Measurements from ENCODE around the gene HUNK. TPM values are rescaled to one million over a fixed set of nuclear protein-coding genes. Genes with fewer than 3 reads are reported as not detected.
"Not testable (repeated sequence)": the region's sequence is repeated elsewhere in the genome, so short reads cannot be mapped to it uniquely, and the experiment has no call there.

The HUNK gene
- total RNA-seq, 4 donors from 2014 or later = 4.8 to 5.9 (median 5.6) TPM

DNA sequence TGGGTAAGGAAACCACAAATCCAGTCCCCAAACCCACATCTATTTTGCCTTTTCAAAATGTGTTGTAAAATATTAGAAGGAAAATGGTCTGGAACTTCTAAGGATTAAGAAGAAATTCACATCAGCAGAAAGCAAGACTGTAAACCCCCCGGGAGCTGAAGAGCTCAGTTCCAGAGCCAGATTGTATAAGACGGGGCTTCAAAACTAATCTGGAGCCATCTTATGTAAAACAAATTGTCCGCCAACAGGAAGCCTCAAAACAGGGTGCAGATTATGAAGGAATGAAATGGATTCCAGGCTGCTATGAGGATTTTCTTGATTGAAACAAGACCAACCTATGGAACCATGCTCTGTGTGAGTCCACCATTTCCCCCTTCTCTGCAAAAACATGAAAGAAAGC lies 25.1 kb upstream of the HUNK start:
- DNase-seq (ENCODE audit: low spot score in 2 of 2) = no peak
- no peaks in the 10 kb centered on the region for H3K36me3 ChIP-seq
- no peaks in the 10 kb centered on the region for H3K27me3 ChIP-seq
- no peaks in the 10 kb centered on the region for H3K4me1 ChIP-seq
- no peaks in the 10 kb centered on the region for H3K9me3 ChIP-seq
- TF ChIP-seq EP300 (IDR thresholded peaks at IDR 0.05) = no peak
- 77% methylated on average over 3 of the region's 3 CpGs for WGBS
- no peak overlapping the region for H3K27ac ChIP-seq
- H3K4me3 ChIP-seq = no peak overlapping the region

DNA sequence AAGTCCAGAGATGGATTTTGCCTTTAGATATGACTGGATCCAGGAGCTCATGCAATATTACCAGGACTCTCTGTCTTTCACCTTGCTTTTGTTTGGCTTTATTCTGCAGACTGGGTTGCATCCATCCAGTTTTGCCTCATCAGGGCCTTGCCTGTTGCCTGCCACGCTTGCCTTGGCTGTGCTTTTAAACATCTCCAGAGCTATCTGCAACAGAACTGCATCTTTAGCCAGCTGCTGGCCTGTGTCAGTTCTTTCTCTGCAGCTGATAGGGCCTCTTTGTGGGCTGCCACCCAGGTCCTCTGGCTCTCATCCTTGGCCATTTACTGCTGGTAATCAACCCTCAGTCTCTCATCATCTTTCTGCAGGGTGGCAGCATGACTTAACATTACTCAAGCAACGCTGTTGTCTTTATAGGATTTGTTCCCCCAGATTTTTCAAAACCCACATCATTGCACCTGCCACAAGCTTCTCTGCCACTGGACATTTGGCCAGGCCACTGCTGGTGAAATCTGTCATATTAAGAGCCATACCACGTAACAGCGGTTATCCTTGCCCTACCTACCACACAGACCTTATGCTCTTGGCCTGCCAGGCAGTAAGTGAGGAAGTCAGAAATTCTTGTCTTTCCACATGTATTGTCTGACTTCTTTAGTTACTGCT lies 24.4 kb upstream of the HUNK start:
- TF ChIP-seq POLR2AphosphoS5 (IDR thresholded peaks at IDR 0.05) (no peak), EP300 (IDR thresholded peaks at IDR 0.05) (no peak), POLR2A (IDR thresholded peaks at IDR 0.05) (no peak)
- TF ChIP-seq, protein P1, sequence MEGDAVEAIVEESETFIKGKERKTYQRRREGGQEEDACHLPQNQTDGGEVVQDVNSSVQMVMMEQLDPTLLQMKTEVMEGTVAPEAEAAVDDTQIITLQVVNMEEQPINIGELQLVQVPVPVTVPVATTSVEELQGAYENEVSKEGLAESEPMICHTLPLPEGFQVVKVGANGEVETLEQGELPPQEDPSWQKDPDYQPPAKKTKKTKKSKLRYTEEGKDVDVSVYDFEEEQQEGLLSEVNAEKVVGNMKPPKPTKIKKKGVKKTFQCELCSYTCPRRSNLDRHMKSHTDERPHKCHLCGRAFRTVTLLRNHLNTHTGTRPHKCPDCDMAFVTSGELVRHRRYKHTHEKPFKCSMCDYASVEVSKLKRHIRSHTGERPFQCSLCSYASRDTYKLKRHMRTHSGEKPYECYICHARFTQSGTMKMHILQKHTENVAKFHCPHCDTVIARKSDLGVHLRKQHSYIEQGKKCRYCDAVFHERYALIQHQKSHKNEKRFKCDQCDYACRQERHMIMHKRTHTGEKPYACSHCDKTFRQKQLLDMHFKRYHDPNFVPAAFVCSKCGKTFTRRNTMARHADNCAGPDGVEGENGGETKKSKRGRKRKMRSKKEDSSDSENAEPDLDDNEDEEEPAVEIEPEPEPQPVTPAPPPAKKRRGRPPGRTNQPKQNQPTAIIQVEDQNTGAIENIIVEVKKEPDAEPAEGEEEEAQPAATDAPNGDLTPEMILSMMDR (IDR thresholded peaks at IDR 0.05) = no peak
- Histone ChIP-seq H3K9me3 (no peaks in the 10 kb centered on the region), H3K4me3 (no peak overlapping the region), H3K4me1 (no peaks in the 10 kb centered on the region), H3K27ac (no peak overlapping the region), H3K36me3 (no peaks in the 10 kb centered on the region), H3K27me3 (no peaks in the 10 kb centered on the region)
- 75% methylated on average over 4 of the region's 4 CpGs for WGBS
- no peak for DNase-seq (ENCODE audit: low spot score in 2 of 2)

DNA sequence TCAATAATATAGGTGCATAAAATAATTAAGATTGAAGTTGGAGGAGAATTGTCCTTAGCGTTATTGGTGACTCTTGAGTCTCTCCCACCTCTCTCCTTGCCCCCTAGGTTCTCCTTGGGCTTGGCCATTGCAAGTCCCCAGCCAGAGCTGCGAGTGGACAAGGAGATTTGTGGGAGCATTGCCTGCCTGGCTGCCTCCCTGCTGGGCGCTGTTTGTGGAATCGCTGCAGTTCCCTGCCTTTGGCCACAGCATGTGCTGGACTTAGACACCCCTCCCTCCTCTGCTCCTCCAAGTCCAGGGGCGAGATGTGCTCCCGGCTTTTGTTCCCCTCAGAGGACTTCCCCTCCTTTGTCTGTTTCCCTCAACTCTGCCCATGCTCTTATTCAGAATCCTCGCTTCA lies 21.9 kb upstream of the HUNK start:
- no peaks in the 10 kb centered on the region for H3K4me1 ChIP-seq
- WGBS = 85% methylated on average over 7 of the region's 7 CpGs
- H3K27ac ChIP-seq = no peak overlapping the region
- no peaks in the 10 kb centered on the region for H3K36me3 ChIP-seq
- H3K9me3 ChIP-seq = no peaks in the 10 kb centered on the region
- TF ChIP-seq POLR2A (IDR thresholded peaks at IDR 0.05) = no peak
- TF ChIP-seq EP300 (IDR thresholded peaks at IDR 0.05) = no peak
- TF ChIP-seq, protein P1 (IDR thresholded peaks at IDR 0.05) = no peak
- TF ChIP-seq POLR2AphosphoS5 (IDR thresholded peaks at IDR 0.05) = no peak
- H3K27me3 ChIP-seq = no peaks in the 10 kb centered on the region
- no peak for DNase-seq (ENCODE audit: low spot score in 2 of 2)
- H3K4me3 ChIP-seq = no peak overlapping the region

DNA sequence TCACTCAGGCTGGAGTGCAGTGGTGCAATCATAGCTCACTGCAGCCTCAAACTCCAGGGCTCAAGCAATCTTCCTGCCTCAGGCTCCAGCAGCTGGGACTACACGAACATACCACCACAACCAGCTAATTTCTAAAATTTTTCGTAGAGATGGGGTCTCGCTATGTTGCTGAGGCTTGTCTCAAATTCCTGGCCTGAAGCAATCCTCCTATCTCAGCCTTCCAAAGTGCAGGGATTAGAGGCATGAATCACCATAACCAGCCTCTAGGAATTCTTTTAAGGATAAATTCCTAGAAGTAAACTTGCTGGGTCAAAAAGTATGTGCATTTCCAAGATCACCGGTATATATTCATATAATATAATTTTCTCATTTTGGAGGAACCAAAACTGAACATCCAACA lies 17.6 kb upstream of the HUNK start:
- Histone ChIP-seq H3K9me3 (no peaks in the 10 kb centered on the region), H3K4me3 (no peak overlapping the region), H3K4me1 (no peaks in the 10 kb centered on the region), H3K27ac (no peak overlapping the region), H3K36me3 (no peaks in the 10 kb centered on the region), H3K27me3 (no peaks in the 10 kb centered on the region)
- TF ChIP-seq, protein P1 (IDR thresholded peaks at IDR 0.05) = no peak
- TF ChIP-seq EP300 (IDR thresholded peaks at IDR 0.05) (no peak), POLR2A (IDR thresholded peaks at IDR 0.05) (no peak), POLR2AphosphoS5 (IDR thresholded peaks at IDR 0.05) (no peak)
- DNase-seq (ENCODE audit: low spot score in 2 of 2) = no peak
- 52% methylated on average over 4 of the region's 4 CpGs for WGBS

DNA sequence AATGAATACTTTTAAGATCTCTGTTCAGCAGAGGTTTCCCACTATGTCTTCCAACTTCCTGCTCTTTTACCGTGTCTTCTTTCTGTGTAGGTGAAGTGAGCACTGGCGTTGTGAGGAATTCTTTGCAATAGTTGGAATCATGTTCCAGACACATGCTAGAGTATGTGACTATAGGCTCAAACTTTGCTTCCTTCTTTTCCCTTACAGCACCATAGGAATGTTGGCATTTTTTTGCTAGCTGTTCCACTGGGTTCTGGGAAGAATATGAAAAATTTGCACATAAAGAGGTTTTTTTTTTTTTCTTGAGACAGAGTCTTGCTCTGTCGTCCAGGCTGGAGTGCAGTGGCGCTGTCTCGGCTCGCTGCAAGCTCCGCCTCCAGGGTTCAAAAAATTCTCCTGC lies 15.7 kb upstream of the HUNK start:
- Histone ChIP-seq H3K27ac (no peak overlapping the region), H3K36me3 (no peaks in the 10 kb centered on the region), H3K27me3 (no peaks in the 10 kb centered on the region), H3K4me1 (no peaks in the 10 kb centered on the region), H3K9me3 (no peaks in the 10 kb centered on the region), H3K4me3 (no peak overlapping the region)
- TF ChIP-seq EP300 (IDR thresholded peaks at IDR 0.05) (no peak), POLR2AphosphoS5 (IDR thresholded peaks at IDR 0.05) (no peak), POLR2A (IDR thresholded peaks at IDR 0.05) (no peak)
- TF ChIP-seq, protein P1 (IDR thresholded peaks at IDR 0.05) = no peak
- no peak for DNase-seq (ENCODE audit: low spot score in 2 of 2)
- WGBS = 71% methylated on average over 7 of the region's 7 CpGs

DNA sequence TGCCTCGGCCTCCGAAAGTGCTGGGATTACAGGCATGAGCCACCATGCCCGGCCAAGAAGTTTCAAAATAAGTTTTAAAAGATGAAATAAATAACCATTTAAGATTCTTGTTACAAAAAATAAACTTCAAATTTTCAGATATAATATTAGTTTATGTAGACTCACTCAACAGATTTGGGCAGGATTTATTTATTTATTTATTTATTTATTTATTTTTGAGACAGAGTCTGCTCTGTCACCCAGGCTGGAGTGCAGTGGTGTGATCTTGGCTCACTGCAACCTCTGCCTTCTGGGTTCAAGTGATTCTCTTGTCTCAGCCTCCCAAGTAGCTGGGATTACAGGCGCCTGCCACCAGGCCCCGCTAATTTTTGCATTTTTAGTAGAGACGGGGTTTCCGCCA lies 15.2 kb upstream of the HUNK start:
- DNase-seq (ENCODE audit: low spot score in 2 of 2); H3K36me3 ChIP-seq; H3K4me3 ChIP-seq; H3K4me1 ChIP-seq; H3K27me3 ChIP-seq; H3K27ac ChIP-seq; H3K9me3 ChIP-seq: not testable (repeated sequence)
- WGBS = 89% methylated on average over 7 of the region's 7 CpGs

Measured in suprapubic skin (tissue), 4 donors.